CD4-positive, alpha-beta T cell (primary cell): ENCODE data around the gene ADGRL3. TPM values are rescaled to one million over a fixed set of nuclear protein-coding genes. Genes with fewer than 3 reads are reported as not detected.

ENCODE experiments used
- ATAC-seq: fragments of 200-7000 bp; cut with Tn5 transposase; one replicate; pipeline ENCODE4 v1.10.0; 2022; ENCODE audit warnings: mild to moderate bottlenecking; ENCODE audit not compliant: poor library complexity
- CTCF ChIA-PET: fragments of 350-600 bp; sonication (Branson Sonifier 250); formaldehyde crosslinking; loops from one replicate; lab custom pipeline; 2021; ENCODE audit warnings: antibody characterized with exemption, inconsistent platforms; lab: Charles Lee
- POLR2A ChIA-PET: fragments of 350-600 bp; sonication (Branson Sonifier 250); formaldehyde crosslinking; loops from one replicate; lab custom pipeline; 2021; ENCODE audit warnings: antibody characterized with exemption, inconsistent platforms; lab: Charles Lee
- DNase-seq, 14 experiments: peaks; one replicate each; pipeline ENCODE4 v3.0.0-alpha.2; 2013 to 2020; ENCODE audit warnings: mixed read lengths in 2 of 14
- H3K27ac ChIP-seq, 2 donors: one replicate each; pipeline versions ENCODE4 v1.5.1 to v1.7.0; 2013; ENCODE audit warnings: low read length in 2 of 2, low read depth in 1 of 2, mild to moderate bottlenecking in 1 of 2
- H3K27me3 ChIP-seq, 2 experiments: 1 replicate in 1 of 2; 2 replicates in 1 of 2; pipeline versions ENCODE4 v1.6.1 to v1.7.0; 2013; ENCODE audit warnings: low read length in 2 of 2, control low read depth in 1 of 2, mild to moderate bottlenecking in 1 of 2, moderate library complexity in 1 of 2; ENCODE audit not compliant: insufficient read depth in 2 of 2, control insufficient read depth in 1 of 2
- H3K36me3 ChIP-seq: one replicate; pipeline ENCODE4 v1.6.1; 2013; ENCODE audit warnings: low read length, control low read depth; ENCODE audit not compliant: insufficient read depth
- H3K4me1 ChIP-seq: one replicate; pipeline ENCODE4 v1.6.1; 2013; ENCODE audit warnings: low read length, control low read depth; ENCODE audit not compliant: insufficient read depth
- H3K4me3 ChIP-seq: one replicate; pipeline ENCODE4 v1.5.1; 2013; ENCODE audit warnings: mild to moderate bottlenecking, low read length, moderate library complexity
- H3K9me3 ChIP-seq, 2 experiments: 1 replicate in 1 of 2; 2 replicates in 1 of 2; pipeline versions ENCODE4 v1.6.1 to v1.7.0; 2013; ENCODE audit warnings: low read length in 2 of 2, mild to moderate bottlenecking in 2 of 2, control low read depth in 1 of 2, moderate library complexity in 1 of 2; ENCODE audit not compliant: control insufficient read depth in 1 of 2, insufficient read depth in 1 of 2
- H3K27ac Mint-ChIP-seq: one replicate; pipeline ENCODE4 v1.8.0; 2020; ENCODE audit warnings: mixed read lengths
- H3K27me3 Mint-ChIP-seq: one replicate; pipeline ENCODE4 v1.8.0; 2021; ENCODE audit warnings: mixed read lengths
- H3K36me3 Mint-ChIP-seq: one replicate; pipeline ENCODE4 v1.8.0; 2021; ENCODE audit warnings: low read depth, mixed read lengths
- H3K4me1 Mint-ChIP-seq: one replicate; pipeline ENCODE4 v1.8.0; 2021; ENCODE audit warnings: low read depth, mixed read lengths
- H3K4me3 Mint-ChIP-seq: one replicate; pipeline ENCODE4 v1.8.0; 2020; ENCODE audit warnings: mild to moderate bottlenecking, mixed read lengths
- H3K9me3 Mint-ChIP-seq: one replicate; pipeline ENCODE4 v1.8.0; 2020; ENCODE audit warnings: mixed read lengths
- CTCF ChIP-seq: fragments of 200-600 bp; IDR thresholded peaks from one replicate; pipeline ENCODE4 v1.8.0; 2022; ENCODE audit warnings: antibody characterized with exemption, mild to moderate bottlenecking
- intact Hi-C, 2 experiments: fragments of 100-400 bp; cut with DNase I in 1 of 2; cut with micrococcal nuclease in 1 of 2; formaldehyde crosslinking; loops; one replicate each; pipeline versions ENCODE4 v1.15.1 to v1.9.0; 2023 to 2025; cut with DNase I, micrococcal nuclease
- total RNA-seq, 174 experiments: library from RNA in 2 of 174; stranded (reverse) in 2 of 174; gene quantifications; one replicate each; pipeline ENCODE4 v1.2.3 and lab custom pipeline; 2021 to 2026

The ADGRL3 gene
- total RNA-seq, 2 experiments from 2014 or later = not detected

DNA sequence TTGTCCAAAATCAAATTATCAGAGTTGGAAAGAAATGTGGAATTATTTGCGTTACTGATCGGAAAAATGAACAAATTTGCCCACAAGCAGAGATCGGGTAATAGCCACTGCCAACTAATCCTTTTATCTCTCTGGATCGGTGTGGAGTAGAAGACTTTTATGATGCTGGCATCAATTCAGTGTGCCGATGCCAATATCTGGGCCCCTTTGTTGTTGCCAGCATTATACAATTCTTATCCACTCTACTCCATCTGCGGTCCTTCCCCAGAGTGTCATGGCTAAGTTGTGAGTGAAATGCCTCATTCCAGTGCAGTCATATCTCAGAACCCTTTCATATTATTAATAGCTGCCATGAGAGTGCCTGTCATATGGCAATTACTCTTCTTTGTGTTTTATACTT lies 660.2 kb downstream of the ADGRL3 start:
- DNase-seq (no peak), ATAC-seq (no peak)
- Histone ChIP-seq H3K36me3 (no peaks in the 10 kb centered on the region), H3K27me3 (no peaks in the 10 kb centered on the region), H3K4me3 (no peak overlapping the region), H3K9me3 (peaks cover 0 to 3% of the 10 kb centered on the region in 2 experiments), H3K4me1 (no peaks in the 10 kb centered on the region), H3K27ac (no peak overlapping the region)
- Mint-ChIP-seq H3K27ac (no peak overlapping the region), H3K36me3 (no peaks in the 10 kb centered on the region), H3K27me3 (no peaks in the 10 kb centered on the region), H3K4me1 (no peaks in the 10 kb centered on the region), H3K9me3 (peaks cover 5% of the 10 kb centered on the region), H3K4me3 (no peak overlapping the region)
- POLR2A ChIA-PET = no interaction called here
- CTCF ChIA-PET = no interaction called here
- no peak for TF ChIP-seq CTCF
- intact Hi-C loops = no loop called here

GRCh38 chr4:61864286-61864685 lies 664.2 kb downstream of the ADGRL3 start:
- H3K4me1 ChIP-seq = no peaks in the 10 kb centered on the region
- Mint-ChIP-seq H3K4me3 (no peak overlapping the region), H3K36me3 (no peaks in the 10 kb centered on the region), H3K27me3 (no peaks in the 10 kb centered on the region), H3K9me3 (peaks cover 9% of the 10 kb centered on the region), H3K27ac (no peak overlapping the region), H3K4me1 (no peaks in the 10 kb centered on the region)
- ChIA-PET CTCF (no interaction called here), POLR2A (no interaction called here)
- peaks cover 0 to 7% of the 10 kb centered on the region in 2 experiments for H3K9me3 ChIP-seq
- no peaks in the 10 kb centered on the region for H3K27me3 ChIP-seq
- TF ChIP-seq CTCF = no peak
- H3K27ac ChIP-seq = no peak overlapping the region
- DNase-seq (no peak), ATAC-seq (no peak)
- no peaks in the 10 kb centered on the region for H3K36me3 ChIP-seq
- no peak overlapping the region for H3K4me3 ChIP-seq
- intact Hi-C loops = no loop called here

GRCh38 chr4:61866378-61867030 lies 666.4 kb downstream of the ADGRL3 start:
- no peak overlapping the region for H3K27ac ChIP-seq
- no peak overlapping the region for H3K4me3 ChIP-seq
- Mint-ChIP-seq H3K27me3 (no peaks in the 10 kb centered on the region), H3K4me1 (no peaks in the 10 kb centered on the region), H3K27ac (no peak overlapping the region), H3K9me3 (peaks cover 9% of the 10 kb centered on the region), H3K4me3 (no peak overlapping the region), H3K36me3 (no peaks in the 10 kb centered on the region)
- H3K27me3 ChIP-seq = no peaks in the 10 kb centered on the region
- ATAC-seq = no peak
- CTCF ChIA-PET = no interaction called here
- H3K4me1 ChIP-seq = no peaks in the 10 kb centered on the region
- intact Hi-C loops = no loop called here
- no peak for DNase-seq
- H3K36me3 ChIP-seq = no peaks in the 10 kb centered on the region
- TF ChIP-seq CTCF = no peak
- POLR2A ChIA-PET = no interaction called here
- H3K9me3 ChIP-seq = peaks cover 0 to 15% of the 10 kb centered on the region in 2 experiments
